Upper lobe of left lung (tissue), 6 donors: ENCODE measurements around the gene SLC16A1. TPM values are rescaled to one million over a fixed set of nuclear protein-coding genes. Genes with fewer than 3 reads are reported as not detected.
"Not testable (repeated sequence)": the region's sequence is repeated elsewhere in the genome, so short reads cannot be mapped to it uniquely, and the experiment has no call there.

Experiments used
- ATAC-seq, 2 donors: fragments of 200-7000 bp; cut with Tn5 transposase; one replicate each; pipeline ENCODE4 v1.9.1; 2022; ENCODE audit warnings: mild to moderate bottlenecking in 2 of 2, moderate library complexity in 2 of 2; ENCODE audit not compliant: low FRiP score in 2 of 2
- DNase-seq, 2 donors: peaks; one replicate each; pipeline ENCODE4 v3.0.0-alpha.2; 2019 to 2020
- H3K27ac ChIP-seq, 4 donors: fragments of 200-600 bp; sonication (generic); one replicate each; pipeline ENCODE4 v1.5.1; 2016 to 2019
- H3K27me3 ChIP-seq, 4 donors: fragments of 200-600 bp; sonication (generic); one replicate each; pipeline ENCODE4 v1.5.1; 2017 to 2019
- H3K36me3 ChIP-seq, 4 donors: fragments of 200-600 bp; sonication (generic); one replicate each; pipeline ENCODE4 v1.5.1; 2016 to 2019
- H3K4me1 ChIP-seq, 4 donors: fragments of 200-600 bp; sonication (generic); one replicate each; pipeline ENCODE4 v1.5.1; 2018 to 2019
- H3K4me3 ChIP-seq, 4 donors: fragments of 200-600 bp; sonication (generic); one replicate each; pipeline ENCODE4 v1.5.1; 2017 to 2019; ENCODE audit warnings: mild to moderate bottlenecking in 2 of 4, moderate library complexity in 1 of 4
- H3K9me3 ChIP-seq, 4 donors: fragments of 200-600 bp; sonication (generic); one replicate each; pipeline ENCODE4 v1.5.1; 2018 to 2019
- EP300 ChIP-seq, 4 donors: sonication (generic); formaldehyde crosslinking; IDR thresholded peaks; one replicate each; pipeline ENCODE4 v1.5.1; 2017; ENCODE audit warnings: antibody characterized with exemption in 4 of 4, control low read depth in 2 of 4
- POLR2A ChIP-seq, 4 donors: fragments of 450-650 bp; IDR thresholded peaks; one replicate each; pipeline ENCODE4 v1.5.1; 2016 to 2017; ENCODE audit warnings: antibody characterized with exemption in 4 of 4, mild to moderate bottlenecking in 2 of 4
- POLR2AphosphoS5 ChIP-seq, 2 donors: sonication (generic); formaldehyde crosslinking; IDR thresholded peaks; one replicate each; pipeline ENCODE4 v1.5.1; 2017; ENCODE audit warnings: antibody characterized with exemption in 2 of 2
- WGBS, 2 donors: methylation state at CpG; one replicate each; pipeline ENCODE4 v1.1.5; 2017 to 2018; 5-methylcytosine and 5-hydroxymethylcytosine counted together
- total RNA-seq, 6 donors: library from RNA; depleted of rRNA in 4 of 6; stranded (reverse); fragments of >200 nt in 4 of 6; gene quantifications; one replicate each; pipeline versions ENCODE4 v1.1.0 to v1.2.1, GENCODE V29; 2016 to 2021
- TF ChIP-seq, protein P1 (sequence below), 6 experiments: fragments of 450-650 bp in 4 of 6; fragments of 200-600 bp in 2 of 6; sonication (generic) in 2 of 6; IDR thresholded peaks; one replicate each; pipeline ENCODE4 v1.5.1; 2016 to 2019; ENCODE audit warnings: antibody characterized with exemption in 6 of 6
- donor health status: DM: no; HTN: no; CAD: no; lungs with moderate emphysema.
- donor health status: DM: no; HTN: yes; CAD: no; lungs with severe emphysema.

The SLC16A1 gene
- total RNA-seq, 6 donors from 2014 or later, result 1.4 to 13.3 (median 5.9) TPM

DNA sequence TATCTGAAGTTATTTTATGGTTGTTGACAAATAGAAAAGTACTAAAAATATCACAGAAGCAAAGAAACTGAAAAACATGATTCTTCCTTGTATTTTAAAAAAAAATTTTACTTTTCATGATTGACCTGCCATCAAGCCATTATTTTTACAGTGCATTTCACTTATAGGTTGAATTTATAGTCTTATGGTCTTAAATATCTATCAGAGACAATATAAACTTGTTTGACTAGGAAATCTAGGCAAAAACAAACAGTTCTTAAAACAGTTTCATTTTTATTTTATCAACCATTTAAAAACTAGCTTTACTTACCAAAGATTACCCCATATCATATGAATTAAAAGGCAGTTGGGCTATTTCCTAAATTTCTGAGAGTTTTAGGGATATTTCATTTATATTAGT lies 59.2 kb downstream of the SLC16A1 start:
- H3K4me1 ChIP-seq, result no peaks in the 10 kb centered on the region
- DNase-seq, result no peak
- H3K27me3 ChIP-seq, result no peaks in the 10 kb centered on the region
- no peak overlapping the region for H3K27ac ChIP-seq
- H3K4me3 ChIP-seq, result no peak overlapping the region
- no peak for ATAC-seq
- H3K9me3 ChIP-seq, result peaks cover 6 to 28% (median 12%) of the 10 kb centered on the region in 4 donors
- TF ChIP-seq POLR2AphosphoS5 (IDR thresholded peaks at IDR 0.05), result no peak
- no peak for TF ChIP-seq EP300 (IDR thresholded peaks at IDR 0.05)
- no peak for TF ChIP-seq POLR2A (IDR thresholded peaks at IDR 0.05)
- TF ChIP-seq, protein P1, sequence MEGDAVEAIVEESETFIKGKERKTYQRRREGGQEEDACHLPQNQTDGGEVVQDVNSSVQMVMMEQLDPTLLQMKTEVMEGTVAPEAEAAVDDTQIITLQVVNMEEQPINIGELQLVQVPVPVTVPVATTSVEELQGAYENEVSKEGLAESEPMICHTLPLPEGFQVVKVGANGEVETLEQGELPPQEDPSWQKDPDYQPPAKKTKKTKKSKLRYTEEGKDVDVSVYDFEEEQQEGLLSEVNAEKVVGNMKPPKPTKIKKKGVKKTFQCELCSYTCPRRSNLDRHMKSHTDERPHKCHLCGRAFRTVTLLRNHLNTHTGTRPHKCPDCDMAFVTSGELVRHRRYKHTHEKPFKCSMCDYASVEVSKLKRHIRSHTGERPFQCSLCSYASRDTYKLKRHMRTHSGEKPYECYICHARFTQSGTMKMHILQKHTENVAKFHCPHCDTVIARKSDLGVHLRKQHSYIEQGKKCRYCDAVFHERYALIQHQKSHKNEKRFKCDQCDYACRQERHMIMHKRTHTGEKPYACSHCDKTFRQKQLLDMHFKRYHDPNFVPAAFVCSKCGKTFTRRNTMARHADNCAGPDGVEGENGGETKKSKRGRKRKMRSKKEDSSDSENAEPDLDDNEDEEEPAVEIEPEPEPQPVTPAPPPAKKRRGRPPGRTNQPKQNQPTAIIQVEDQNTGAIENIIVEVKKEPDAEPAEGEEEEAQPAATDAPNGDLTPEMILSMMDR (IDR thresholded peaks at IDR 0.05), result no peak
- H3K36me3 ChIP-seq, result no peaks in the 10 kb centered on the region

DNA sequence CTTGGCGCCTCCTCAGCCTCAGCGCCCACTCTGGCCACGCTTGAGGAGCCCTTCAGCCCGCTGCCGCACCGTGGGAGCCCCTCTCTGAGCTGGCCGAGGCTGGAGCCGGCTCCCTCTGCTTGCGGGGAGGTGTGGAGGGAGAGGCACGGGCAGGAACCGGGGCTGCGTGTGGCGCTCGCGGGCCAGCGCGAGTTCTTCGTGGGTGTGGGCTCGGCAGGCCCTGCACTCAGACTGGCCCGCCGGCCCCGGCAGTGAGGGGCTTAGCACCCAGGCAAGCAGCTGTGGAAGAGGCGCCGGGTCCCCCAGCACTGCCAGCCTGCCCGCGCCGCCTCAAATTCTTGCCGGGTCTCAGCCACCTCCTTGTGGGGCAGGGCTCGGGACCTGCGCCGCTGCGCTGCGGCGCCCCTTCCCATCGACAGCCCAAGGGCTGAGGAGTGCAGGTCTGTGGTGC lies 61.4 kb downstream of the SLC16A1 start:
- H3K36me3 ChIP-seq, result no peaks in the 10 kb centered on the region
- 91 to 96% methylated on average over 14 to 20 of the region's 35 CpGs for WGBS, 2 donors
- no peaks in the 10 kb centered on the region for H3K27me3 ChIP-seq
- no peaks in the 10 kb centered on the region for H3K4me1 ChIP-seq
- TF ChIP-seq POLR2A (IDR thresholded peaks at IDR 0.05) (no peak), POLR2AphosphoS5 (IDR thresholded peaks at IDR 0.05) (no peak), EP300 (IDR thresholded peaks at IDR 0.05) (no peak)
- TF ChIP-seq, protein P1 (IDR thresholded peaks at IDR 0.05), result no peak
- H3K27ac ChIP-seq, result no peak overlapping the region
- DNase-seq (peak in 1 of 2 donors; percentile 77), ATAC-seq (no peak)
- H3K9me3 ChIP-seq, result peaks cover 6 to 28% (median 12%) of the 10 kb centered on the region in 4 donors
- H3K4me3 ChIP-seq, result no peak overlapping the region

DNA sequence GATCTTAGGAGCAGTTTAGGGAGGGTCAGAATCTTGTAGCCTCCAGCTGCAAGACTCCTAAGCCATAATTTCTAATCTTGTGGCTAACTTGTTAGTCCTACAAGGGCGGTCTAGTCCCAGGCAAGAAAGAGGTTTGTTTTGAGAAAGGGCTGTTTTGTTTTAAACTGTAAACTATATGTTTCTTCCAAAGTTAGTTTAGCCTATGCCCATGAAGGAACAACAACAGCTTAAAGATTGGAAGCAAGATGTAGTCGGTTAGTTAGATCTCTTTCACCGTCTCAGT lies 62.0 kb downstream of the SLC16A1 start:
- no peak for TF ChIP-seq POLR2AphosphoS5 (IDR thresholded peaks at IDR 0.05)
- TF ChIP-seq, protein P1 (IDR thresholded peaks at IDR 0.05), result no peak
- H3K27ac ChIP-seq, result no peak overlapping the region
- no peak for ATAC-seq
- no peaks in the 10 kb centered on the region for H3K27me3 ChIP-seq
- no peak for DNase-seq
- H3K36me3 ChIP-seq, result no peaks in the 10 kb centered on the region
- H3K4me3 ChIP-seq, result no peak overlapping the region
- WGBS, 2 donors, result 100% methylated on average over 3 of the region's 3 CpGs
- H3K4me1 ChIP-seq, result no peaks in the 10 kb centered on the region
- H3K9me3 ChIP-seq, result peaks cover 6 to 28% (median 12%) of the 10 kb centered on the region in 4 donors

DNA sequence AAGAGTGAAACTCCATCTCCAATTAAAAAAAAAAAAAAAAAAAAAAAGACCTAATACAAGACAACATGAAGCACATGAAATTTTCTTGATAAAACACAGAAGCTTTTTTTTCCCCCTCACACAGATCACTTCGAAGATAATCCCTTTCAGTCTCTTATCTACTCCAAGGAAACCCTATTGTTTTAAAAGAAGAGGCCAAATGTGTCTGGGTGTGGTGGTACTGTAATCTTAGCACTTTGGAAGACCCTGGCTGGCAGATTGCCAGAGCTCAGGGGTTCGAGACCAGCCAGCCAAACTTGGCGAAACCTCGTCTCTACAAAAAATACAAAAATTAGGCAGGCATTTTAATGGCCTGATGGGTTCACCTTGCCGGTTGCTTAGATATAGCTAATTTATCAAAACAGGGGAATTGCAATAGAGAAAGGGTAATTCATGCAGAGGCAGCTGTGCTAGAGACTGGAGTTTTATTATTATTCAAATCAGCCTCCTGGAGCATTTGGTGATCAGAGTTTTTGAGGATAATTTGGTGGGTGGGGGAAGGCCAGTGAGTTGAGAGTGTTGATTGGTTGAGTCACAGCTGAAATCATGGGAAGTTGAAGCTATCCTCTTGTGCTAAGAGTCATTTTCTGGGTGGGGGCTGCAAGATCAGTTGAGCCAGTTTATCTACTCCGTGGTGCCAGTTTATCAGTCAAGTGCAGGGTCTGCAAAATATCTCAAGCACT lies 62.5 kb downstream of the SLC16A1 start:
- ATAC-seq (no peak), DNase-seq (no peak)
- H3K4me3 ChIP-seq, result no peak overlapping the region
- no peaks in the 10 kb centered on the region for H3K36me3 ChIP-seq
- 88 to 89% methylated on average over 6 of the region's 6 CpGs for WGBS, 2 donors
- no peaks in the 10 kb centered on the region for H3K4me1 ChIP-seq
- H3K27ac ChIP-seq, result no peak overlapping the region
- no peak for TF ChIP-seq POLR2A (IDR thresholded peaks at IDR 0.05)
- no peak for TF ChIP-seq POLR2AphosphoS5 (IDR thresholded peaks at IDR 0.05)
- no peaks in the 10 kb centered on the region for H3K27me3 ChIP-seq
- H3K9me3 ChIP-seq, result peaks cover 6 to 28% (median 12%) of the 10 kb centered on the region in 4 donors

DNA sequence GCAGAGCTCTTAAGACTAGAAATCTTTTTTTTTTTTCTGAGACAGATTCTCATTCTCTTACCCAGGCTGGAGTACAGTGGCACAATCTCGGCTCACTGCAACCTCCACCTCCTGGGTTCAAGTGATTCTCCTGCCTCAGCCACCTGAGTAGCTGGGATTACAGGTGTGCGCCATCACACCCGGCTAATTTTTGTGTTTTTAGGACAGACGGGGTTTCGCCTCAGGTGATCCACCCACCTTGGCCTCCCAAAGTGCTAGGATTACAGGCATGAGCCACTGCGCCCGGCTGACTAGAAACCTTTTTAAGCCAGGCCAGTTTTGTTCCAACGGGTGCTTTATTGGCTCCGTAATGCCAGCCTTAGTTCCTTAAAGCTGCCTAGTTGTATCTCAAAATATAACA lies 66.1 kb downstream of the SLC16A1 start:
- 92% methylated on average over 9 of the region's 9 CpGs for WGBS, 2 donors
- not testable (repeated sequence) for ATAC-seq, H3K36me3 ChIP-seq, H3K27ac ChIP-seq, H3K4me1 ChIP-seq, H3K4me3 ChIP-seq, H3K27me3 ChIP-seq, DNase-seq
- H3K9me3 ChIP-seq, result peaks cover 0 to 14% (median 7%) of the 10 kb centered on the region in 4 donors

DNA sequence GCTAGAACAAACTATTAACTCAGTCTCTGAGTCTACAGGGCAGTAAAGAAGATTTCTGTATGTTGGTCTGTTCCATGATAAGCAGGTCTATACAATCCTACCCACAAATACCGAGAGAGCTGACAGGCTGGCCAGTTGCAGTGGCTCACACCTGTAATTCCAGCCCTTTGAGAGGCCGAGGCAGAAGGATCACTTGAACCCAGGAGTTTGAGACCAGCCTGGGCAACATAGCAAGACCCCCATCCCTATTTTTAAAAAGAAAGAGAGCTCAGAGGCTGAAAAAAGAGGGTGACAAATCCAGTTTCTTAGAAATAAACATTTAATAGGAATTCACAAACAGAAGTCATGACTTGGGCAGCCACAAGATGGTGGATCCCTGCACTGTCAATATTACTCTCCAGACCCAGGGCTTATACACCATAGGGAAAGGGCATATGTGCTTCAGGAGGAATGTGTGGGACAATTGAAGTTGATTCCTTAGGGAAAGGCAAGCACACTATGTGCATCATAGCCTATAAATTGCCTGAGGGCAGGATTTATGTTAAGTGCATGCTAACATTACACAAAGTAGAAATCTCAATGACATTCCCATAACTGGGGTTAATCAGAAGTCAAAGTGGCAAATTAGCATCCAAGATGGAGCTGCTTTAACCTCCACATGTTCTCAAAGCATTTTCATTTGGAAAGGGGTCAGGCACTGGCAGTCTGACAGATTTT lies 66.8 kb downstream of the SLC16A1 start:
- Histone ChIP-seq H3K4me3 (no peak overlapping the region), H3K27ac (no peak overlapping the region), H3K36me3 (no peaks in the 10 kb centered on the region), H3K4me1 (no peaks in the 10 kb centered on the region), H3K9me3 (peaks cover 0 to 7% (median 5%) of the 10 kb centered on the region in 4 donors), H3K27me3 (no peaks in the 10 kb centered on the region)
- TF ChIP-seq, protein P1 (IDR thresholded peaks at IDR 0.05), result no peak
- no peak for TF ChIP-seq POLR2AphosphoS5 (IDR thresholded peaks at IDR 0.05)
- 42 to 50% methylated on average over 2 of the region's 2 CpGs for WGBS, 2 donors
- no peak for DNase-seq
- ATAC-seq, result no peak
